ENCODE data around the gene SCCPDH. TPM values are rescaled to one million over a fixed set of nuclear protein-coding genes. Genes with fewer than 3 reads are reported as not detected.

The SCCPDH gene
- total RNA-seq (ENCODE audit: low replicate concordance): 33.0 and 33.2 TPM in 2 replicates

GRCh38 chr1:246724016-246724730 is at the start of gene SCCPDH:
Gene SCCPDH, plus strand, starts transcription at chr1:246724409. Its CDS starts 14 bp downstream, at chr1:246724423.

Other genes starting within 250 kb of the SCCPDH start
- gene SMYD3, start 217.1 kb upstream of the SCCPDH start, total RNA-seq (ENCODE audit: low replicate concordance): 37.4 and 142 TPM in 2 replicates
- gene TFB2M, start 158.1 kb upstream of the SCCPDH start, total RNA-seq (ENCODE audit: low replicate concordance): 3.6 and 13.5 TPM in 2 replicates
- 19.5 and 46.5 TPM in 2 replicates for gene CNST, start 158.0 kb upstream of the SCCPDH start, total RNA-seq (ENCODE audit: low replicate concordance)
- 11.9 and 16.5 TPM in 2 replicates for gene AHCTF1, start 207.5 kb downstream of the SCCPDH start, total RNA-seq (ENCODE audit: low replicate concordance)